ENCODE measurements around the gene ZNF32. TPM values are rescaled to one million over a fixed set of nuclear protein-coding genes. Genes with fewer than 3 reads are reported as not detected.

The ZNF32 gene
- polyA plus RNA-seq, 1 experiment = 57.7 TPM

DNA sequence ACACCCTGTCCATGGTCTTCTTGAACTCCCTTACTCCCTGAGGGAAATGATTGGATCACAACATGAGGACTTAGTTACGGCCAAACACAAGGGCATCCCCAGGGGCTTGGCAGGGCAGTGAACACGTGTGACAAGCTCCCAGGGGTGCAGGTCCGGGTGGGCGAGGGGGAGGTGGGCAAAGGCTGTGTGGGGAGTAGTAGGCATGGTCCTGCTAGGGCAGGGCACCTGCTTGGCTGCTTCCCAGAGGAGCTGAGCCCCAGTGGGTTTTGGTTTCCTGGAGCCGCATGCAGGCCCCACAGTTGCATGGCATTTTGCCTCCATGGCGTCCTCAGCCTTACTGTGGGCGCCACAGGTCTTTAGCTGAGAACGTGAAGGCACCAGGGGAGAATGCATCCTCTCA lies 46.6 kb upstream of the ZNF32 start:
- H3K27ac ChIP-seq (ENCODE audit: low read depth, low read length) = no peak overlapping the region
- no peaks in the 10 kb centered on the region; the same call in 1 of the 2 replicates for H3K9me3 ChIP-seq (ENCODE audit: control insufficient read depth, insufficient read depth, low read length)

GRCh38 chr10:43694526-43694925 lies 45.8 kb upstream of the ZNF32 start:
- no peaks in the 10 kb centered on the region for H3K27me3 ChIP-seq (ENCODE audit: control insufficient read depth, insufficient read depth, low read length)
- ChIA-PET POLR2A (no interaction called here), CTCF (interaction anchor here (2.4 kb wide), 1 partner anchor 616 kb away, joined by 6 read pairs; no protein-coding TSS in a partner anchor)
- H3K4me3 ChIP-seq (ENCODE audit: low read depth, low read length) = no peak overlapping the region
- H3K9me3 ChIP-seq (ENCODE audit: control insufficient read depth, insufficient read depth, low read length) = peaks cover 1% of the 10 kb centered on the region; the same call in 1 of the 2 replicates
- H3K27ac ChIP-seq (ENCODE audit: low read depth, low read length) = no peak overlapping the region
- TF ChIP-seq CTCF (IDR thresholded peaks at IDR 0.05; ENCODE audit: low read depth, low read length) = no peak
- no peak for DNase-seq (ENCODE audit: low read depth, low spot score)

More for the DNA sequence above, 46.6 kb upstream of the ZNF32 start:
- no peak for DNase-seq (ENCODE audit: low read depth, low spot score)
- ChIA-PET POLR2A (no interaction called here), CTCF (no interaction called here)
- no peaks in the 10 kb centered on the region for H3K27me3 ChIP-seq (ENCODE audit: control insufficient read depth, insufficient read depth, low read length)
- no peak for TF ChIP-seq CTCF (IDR thresholded peaks at IDR 0.05; ENCODE audit: low read depth, low read length)
- H3K4me3 ChIP-seq (ENCODE audit: low read depth, low read length) = no peak overlapping the region

DNA sequence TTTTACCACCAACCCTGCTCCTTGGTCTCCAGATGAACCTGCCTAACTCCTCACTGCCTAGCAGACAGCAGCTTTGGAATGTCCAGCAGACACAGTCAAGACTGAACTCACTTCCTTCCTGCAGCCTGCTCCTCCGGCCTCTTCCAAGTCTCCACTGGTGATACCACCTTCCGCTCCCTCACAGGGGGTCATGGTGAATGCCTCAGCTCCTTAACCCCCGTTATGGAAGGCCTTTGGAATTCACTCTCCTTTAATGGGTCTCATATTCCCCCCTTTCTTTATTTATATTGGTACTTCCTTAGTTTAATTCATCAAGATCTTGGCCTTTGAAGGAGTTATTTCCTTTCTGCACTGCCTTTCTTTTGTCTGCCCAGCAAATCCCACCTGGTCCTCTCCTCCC lies 44.9 kb upstream of the ZNF32 start:
- POLR2A ChIA-PET = no interaction called here
- TF ChIP-seq CTCF (IDR thresholded peaks at IDR 0.05; ENCODE audit: low read depth, low read length) = no peak

GRCh38 chr10:43692051-43692825 lies 43.6 kb upstream of the ZNF32 start:
- Histone ChIP-seq H3K4me3 (ENCODE audit: low read depth, low read length) (no peak overlapping the region), H3K9me3 (ENCODE audit: control insufficient read depth, insufficient read depth, low read length) (peaks cover 10% of the 10 kb centered on the region; the same call in 1 of the 2 replicates), H3K27ac (ENCODE audit: low read depth, low read length) (no peak overlapping the region), H3K27me3 (ENCODE audit: control insufficient read depth, insufficient read depth, low read length) (no peaks in the 10 kb centered on the region)
- ChIA-PET CTCF (interaction anchor here (0.8 to 2.4 kb wide), 2 partner anchors 619 to 690 kb away, joined by 3 to 6 read pairs; no protein-coding TSS in a partner anchor), POLR2A (no interaction called here)
- no peak for DNase-seq (ENCODE audit: low read depth, low spot score)
- TF ChIP-seq CTCF (IDR thresholded peaks at IDR 0.05; ENCODE audit: low read depth, low read length) = no peak

More for the DNA sequence above, 44.9 kb upstream of the ZNF32 start:
- H3K27ac ChIP-seq (ENCODE audit: low read depth, low read length) = no peak overlapping the region
- CTCF ChIA-PET = interaction anchor here (2.4 kb wide), 1 partner anchor 617 kb away, joined by 6 read pairs; no protein-coding TSS in a partner anchor
- H3K4me3 ChIP-seq (ENCODE audit: low read depth, low read length) = no peak overlapping the region
- peaks cover 7% of the 10 kb centered on the region; the same call in 1 of the 2 replicates for H3K9me3 ChIP-seq (ENCODE audit: control insufficient read depth, insufficient read depth, low read length)
- H3K27me3 ChIP-seq (ENCODE audit: control insufficient read depth, insufficient read depth, low read length) = no peaks in the 10 kb centered on the region
- peak; percentile 8 for DNase-seq (ENCODE audit: low read depth, low spot score)

GRCh38 chr10:43691485-43691884 lies 42.8 kb upstream of the ZNF32 start:
- H3K27me3 ChIP-seq (ENCODE audit: control insufficient read depth, insufficient read depth, low read length) = no peaks in the 10 kb centered on the region
- ChIA-PET POLR2A (no interaction called here), CTCF (interaction anchor here (2.1 kb wide), 1 partner anchor 170 kb away, joined by 8 read pairs; no protein-coding TSS in a partner anchor)
- no peak for DNase-seq (ENCODE audit: low read depth, low spot score)
- peaks cover 10% of the 10 kb centered on the region; the same call in 1 of the 2 replicates for H3K9me3 ChIP-seq (ENCODE audit: control insufficient read depth, insufficient read depth, low read length)
- no peak overlapping the region for H3K27ac ChIP-seq (ENCODE audit: low read depth, low read length)
- peak; percentile 31; the same call in 1 of the 2 replicates for TF ChIP-seq CTCF (IDR thresholded peaks at IDR 0.05; ENCODE audit: low read depth, low read length)
- no peak overlapping the region for H3K4me3 ChIP-seq (ENCODE audit: low read depth, low read length)
